GM21786 (cell line): Measurements from ENCODE around the gene BIK.
A peak's percentile ranks its signal among the peaks of the same experiment; 100 is the strongest.
"Not testable (repeated sequence)": the region's sequence is repeated elsewhere in the genome, so short reads cannot be mapped to it uniquely, and the experiment has no call there.

Experiments used
- ATAC-seq: cut with Tn5 transposase; IDR thresholded peaks from one replicate; pipeline ENCODE4 v1.9.1; 2021; ENCODE audit not compliant: unreplicated experiment

Gene BIK

DNA sequence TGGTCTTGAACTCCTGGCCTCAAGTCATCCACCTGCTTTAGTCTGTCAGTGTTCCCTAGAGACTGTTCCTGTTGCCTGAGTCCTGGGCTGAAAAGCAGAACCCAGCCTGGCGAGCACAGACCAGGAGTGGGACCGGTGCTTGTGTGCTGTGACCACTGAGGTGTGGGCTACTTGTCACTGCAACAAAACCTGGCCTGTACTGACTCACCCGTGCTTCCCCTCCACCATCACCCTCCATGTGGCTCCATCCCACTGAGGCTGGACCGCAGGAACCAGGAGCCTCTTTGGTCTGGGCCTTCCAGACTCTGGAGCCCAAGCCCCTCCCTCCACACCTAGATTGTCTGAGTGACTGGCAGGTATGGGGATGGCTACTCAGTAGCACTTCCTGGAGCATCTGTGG, 24.0 kb downstream of the BIK start:
- ATAC-seq = no peak

DNA sequence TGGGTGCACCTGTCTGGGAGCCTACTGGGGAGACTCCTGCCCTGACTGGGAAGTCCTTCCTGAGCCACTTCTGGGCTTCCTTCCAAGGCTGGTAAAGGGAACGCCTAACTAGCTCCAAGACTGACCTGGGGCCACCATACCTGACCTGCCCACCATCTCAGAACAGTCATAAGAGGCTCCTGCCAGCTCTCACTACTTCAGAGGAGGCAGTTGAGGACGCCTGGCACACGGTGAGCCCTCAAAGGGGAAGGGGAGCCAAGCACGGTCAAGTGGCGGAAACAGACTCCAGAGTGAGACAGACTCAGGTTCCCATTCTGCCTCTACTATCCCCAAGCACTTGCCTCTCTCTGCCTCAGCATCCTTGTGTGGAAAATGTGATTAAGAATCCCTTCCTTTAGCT, 25.0 kb downstream of the BIK start:
- no peak for ATAC-seq

DNA sequence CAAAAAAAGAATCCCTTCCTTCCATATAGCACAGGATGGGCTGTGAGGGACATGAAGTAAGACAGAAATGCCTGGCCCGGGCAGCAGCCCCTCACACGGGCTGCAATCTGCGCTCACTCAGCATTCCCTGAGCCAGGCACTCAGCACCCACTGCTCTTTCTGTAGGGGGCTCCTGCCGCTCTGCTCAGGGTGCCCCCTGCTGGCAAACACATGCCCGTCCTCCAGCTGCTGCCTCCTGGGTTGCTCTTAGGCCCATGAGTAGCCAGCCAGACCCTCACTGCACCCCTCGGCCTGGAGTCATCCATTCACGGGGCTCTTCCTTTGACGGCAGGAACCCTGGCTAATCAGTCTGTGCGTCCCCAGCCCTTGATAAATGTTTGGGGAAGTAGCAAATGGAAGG, 25.7 kb downstream of the BIK start:
- no peak for ATAC-seq

- no peak for ATAC-seq
Observed at GRCh38 chr22:43136801-43137200, 26.3 kb downstream of the BIK start.

GRCh38 chr22:43142880-43143562, 32.5 kb downstream of the BIK start, which contains the start of gene MCAT:
Gene MCAT (minus strand): TSS chr22:43143398. CDS start chr22:43143348, 50 bp downstream.
- peak; percentile 79 for ATAC-seq

- no peak for ATAC-seq
Observed at GRCh38 chr22:43144949-43145348, 34.4 kb downstream of the BIK start.

DNA sequence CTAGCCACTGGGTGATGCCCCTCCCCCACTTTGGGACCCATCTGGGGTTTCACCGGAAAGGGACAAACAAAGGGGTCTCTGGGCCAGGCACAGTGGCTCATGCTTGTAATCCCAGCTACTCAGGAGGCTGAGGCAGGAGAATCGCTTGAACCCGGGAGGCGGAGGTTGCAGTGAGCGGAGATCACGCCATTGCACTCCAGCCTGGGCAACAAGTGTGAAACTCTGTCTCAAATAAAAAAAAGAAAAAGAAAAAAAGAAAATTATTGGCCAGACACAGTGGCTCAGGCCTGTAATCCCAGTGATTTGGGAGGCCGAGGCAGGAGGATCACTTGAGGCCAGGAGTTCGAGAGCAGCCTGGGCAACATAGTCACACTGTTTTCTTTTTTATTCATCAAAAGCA, 34.8 kb downstream of the BIK start:
- ATAC-seq = not testable (repeated sequence)

- ATAC-seq = not testable (repeated sequence)
Observed at GRCh38 chr22:43146332-43146731, 35.8 kb downstream of the BIK start.

- ATAC-seq = no peak
Observed at GRCh38 chr22:43147821-43148220, 37.3 kb downstream of the BIK start.

GRCh38 chr22:43148581-43148980, 38.0 kb downstream of the BIK start:
- no peak for ATAC-seq

GRCh38 chr22:43150731-43151206, 40.2 kb downstream of the BIK start:
- no peak for ATAC-seq

GRCh38 chr22:43151251-43152002, 40.9 kb downstream of the BIK start, which contains the start of gene TSPO:
Gene TSPO (plus strand): TSS chr22:43151559. CDS start chr22:43159239, 7,680 bp downstream.
- no peak for ATAC-seq

GRCh38 chr22:43152003-43152356, 41.4 kb downstream of the BIK start:
- no peak for ATAC-seq

GRCh38 chr22:43152357-43153071, 42.0 kb downstream of the BIK start:
- ATAC-seq = no peak

- no peak for ATAC-seq
Observed at GRCh38 chr22:43153899-43154298, 43.3 kb downstream of the BIK start.

DNA sequence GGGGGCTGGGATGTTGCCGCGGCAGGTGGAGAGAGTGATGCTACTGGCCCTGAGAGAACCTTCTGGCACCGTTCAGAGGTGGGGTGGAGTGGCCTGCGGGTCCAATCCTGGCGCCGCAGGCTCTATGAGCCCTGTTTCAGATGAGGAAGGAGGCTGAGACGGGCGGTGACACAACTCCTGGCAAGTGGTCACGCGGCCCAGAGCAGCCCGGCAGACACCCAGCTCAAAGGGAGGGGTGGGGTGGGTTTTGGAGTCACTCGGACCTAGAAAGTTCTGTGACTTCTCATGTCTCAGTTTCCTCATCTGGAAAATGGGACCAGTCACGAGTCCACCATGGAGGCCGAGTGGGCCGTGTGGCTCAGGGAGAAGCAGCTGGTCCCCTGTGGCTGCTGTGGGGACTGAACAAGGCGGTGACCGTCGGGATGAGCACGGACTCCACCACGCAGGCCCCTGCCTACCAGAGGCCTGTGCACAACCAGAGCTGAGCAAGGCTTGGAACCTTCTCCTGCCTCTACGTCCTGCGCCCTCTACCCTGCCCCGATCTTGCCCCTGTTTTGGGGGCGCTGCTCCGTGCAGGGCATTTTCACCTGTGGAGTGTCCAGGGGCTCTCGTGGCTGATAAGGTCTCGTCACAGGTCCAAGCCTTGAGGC, 44.5 kb downstream of the BIK start:
- no peak for ATAC-seq

DNA sequence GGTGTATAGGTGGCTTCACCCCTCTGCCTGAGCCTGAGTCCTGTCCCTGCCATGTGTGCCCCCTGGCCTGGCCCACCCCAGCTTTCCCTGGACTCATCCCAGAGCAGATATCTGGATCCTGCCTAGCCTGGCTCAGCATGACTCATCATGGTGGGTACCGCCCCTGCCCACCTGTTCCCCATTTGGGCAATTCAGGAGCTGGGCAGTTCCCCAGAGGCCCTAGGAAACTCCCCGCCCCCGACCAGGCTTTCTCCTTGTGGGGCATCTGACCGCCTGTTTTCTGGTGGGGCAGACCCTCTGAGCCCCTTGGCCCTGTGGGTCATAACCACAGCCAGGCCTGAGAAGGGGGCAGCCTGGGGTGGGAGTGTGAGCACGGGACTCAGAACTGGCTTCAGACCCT, 45.2 kb downstream of the BIK start:
- no peak for ATAC-seq

DNA sequence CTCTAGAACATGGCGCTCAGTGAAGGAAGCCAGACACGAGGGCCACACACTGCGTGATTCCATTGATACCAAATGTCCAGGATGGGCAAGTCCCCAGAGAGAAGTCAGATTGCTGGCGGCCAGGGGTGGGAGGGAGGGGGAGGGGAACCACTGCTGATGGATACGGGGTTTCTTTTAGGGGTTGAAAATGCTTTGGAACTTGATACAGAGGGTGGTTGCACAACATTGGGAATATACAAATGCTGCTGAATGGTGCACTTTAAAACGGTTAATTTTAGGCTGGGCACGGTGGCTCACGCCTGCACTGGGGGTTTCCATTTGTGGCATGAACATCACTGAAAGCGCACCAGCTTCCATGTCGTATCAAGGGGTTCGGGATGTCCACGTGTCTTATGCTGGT, 45.9 kb downstream of the BIK start:
- ATAC-seq = no peak

GRCh38 chr22:43157874-43158546, 47.5 kb downstream of the BIK start:
- ATAC-seq = no peak

DNA sequence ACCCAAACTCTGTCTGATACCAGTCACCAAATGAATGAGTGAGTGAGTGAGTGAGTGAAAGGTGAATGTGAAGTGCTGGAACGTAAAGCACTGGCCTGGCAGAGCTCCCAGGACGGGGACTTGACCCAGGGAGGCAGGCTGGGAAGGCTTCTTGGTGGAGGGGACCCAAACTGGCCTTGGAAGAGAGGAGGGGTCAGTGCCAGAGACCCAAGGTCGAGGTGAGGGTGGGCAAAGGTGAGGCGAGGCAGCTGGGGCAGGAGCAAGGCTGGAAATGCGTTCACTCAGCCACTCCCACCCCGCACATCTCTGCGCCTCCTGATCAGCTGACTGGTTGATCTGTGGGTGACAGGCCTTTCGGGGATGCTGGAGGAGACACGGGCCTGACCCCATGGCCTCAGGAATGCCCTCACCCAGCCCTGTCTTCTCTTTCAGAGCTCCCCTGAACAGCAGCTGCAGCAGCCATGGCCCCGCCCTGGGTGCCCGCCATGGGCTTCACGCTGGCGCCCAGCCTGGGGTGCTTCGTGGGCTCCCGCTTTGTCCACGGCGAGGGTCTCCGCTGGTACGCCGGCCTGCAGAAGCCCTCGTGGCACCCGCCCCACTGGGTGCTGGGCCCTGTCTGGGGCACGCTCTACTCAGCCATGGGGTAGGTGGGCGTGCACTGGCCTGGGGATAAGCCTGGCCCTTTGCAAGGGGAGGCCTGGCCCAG, 48.4 kb downstream of the BIK start:
- ATAC-seq = no peak
